ENCODE measurements around the gene LYPLAL1. TPM values are rescaled to one million over a fixed set of nuclear protein-coding genes. Genes with fewer than 3 reads are reported as not detected.

LYPLAL1 gene
- total and polyA plus RNA-seq, 3 donors from 2014 or later: 20.8 to 33.8 (median 26.5) TPM

- Histone ChIP-seq H3K4me1 (peaks cover 9% of the 10 kb centered on the region), H3K4me3 (peak overlapping the region in 1 of 2 donors; percentile 86), H3K27ac (peak overlapping the region; percentile 92 to 97), H3K9me3 (no peaks in the 10 kb centered on the region), H3K36me3 (ENCODE audit: low read depth, missing control alignments) (no peaks in the 10 kb centered on the region), H3K27me3 (no peaks in the 10 kb centered on the region)
- 57 to 76% methylated on average over 3 of the region's 3 CpGs for WGBS, 2 donors
- TF ChIP-seq CTCF (IDR thresholded peaks at IDR 0.05) (no peak), POLR2A (IDR thresholded peaks at IDR 0.05) (no peak)
- no peak for DNase-seq
- intact Hi-C loops (cut with DNase I; ENCODE audit: low total_unique reads): no loop called here
Observed at GRCh38 chr1:219175212-219175564, 1.5 kb downstream of the LYPLAL1 start.

- Histone ChIP-seq H3K9me3 (no peaks in the 10 kb centered on the region), H3K36me3 (ENCODE audit: low read depth, missing control alignments) (no peaks in the 10 kb centered on the region), H3K4me3 (no peak overlapping the region), H3K27ac (no peak overlapping the region), H3K27me3 (no peaks in the 10 kb centered on the region), H3K4me1 (peaks cover 9% of the 10 kb centered on the region)
- intact Hi-C loops (cut with DNase I; ENCODE audit: low total_unique reads): no loop called here
- no peak for DNase-seq
- no peak for TF ChIP-seq CTCF (IDR thresholded peaks at IDR 0.05)
- no peak for TF ChIP-seq POLR2A (IDR thresholded peaks at IDR 0.05)
- WGBS, 2 donors: 87% methylated on average over 4 of the region's 4 CpGs
Observed at GRCh38 chr1:219176168-219176567, 2.5 kb downstream of the LYPLAL1 start.

GRCh38 chr1:219177363-219177762 lies 3.7 kb downstream of the LYPLAL1 start:
- Histone ChIP-seq H3K36me3 (ENCODE audit: low read depth, missing control alignments) (no peaks in the 10 kb centered on the region), H3K4me1 (peaks cover 9% of the 10 kb centered on the region), H3K27me3 (no peaks in the 10 kb centered on the region), H3K27ac (no peak overlapping the region), H3K9me3 (no peaks in the 10 kb centered on the region), H3K4me3 (no peak overlapping the region)
- DNase-seq: no peak
- no peak for TF ChIP-seq POLR2A (IDR thresholded peaks at IDR 0.05)
- TF ChIP-seq CTCF (IDR thresholded peaks at IDR 0.05): no peak
- WGBS, 2 donors: 85 to 89% methylated on average over 3 of the region's 3 CpGs
- intact Hi-C loops (cut with DNase I; ENCODE audit: low total_unique reads): no loop called here

- Histone ChIP-seq H3K36me3 (ENCODE audit: low read depth, missing control alignments) (no peaks in the 10 kb centered on the region), H3K4me3 (no peak overlapping the region), H3K4me1 (peaks cover 9% of the 10 kb centered on the region), H3K9me3 (no peaks in the 10 kb centered on the region), H3K27ac (no peak overlapping the region), H3K27me3 (no peaks in the 10 kb centered on the region)
- no peak for DNase-seq
- TF ChIP-seq POLR2A (IDR thresholded peaks at IDR 0.05) (no peak), CTCF (IDR thresholded peaks at IDR 0.05) (no peak)
- WGBS, 2 donors: 96 to 97% methylated on average over 1 of the region's 1 CpG
- intact Hi-C loops (cut with DNase I; ENCODE audit: low total_unique reads): no loop called here
Observed at GRCh38 chr1:219177940-219178339, 4.3 kb downstream of the LYPLAL1 start.

GRCh38 chr1:219179293-219179692 lies 5.6 kb downstream of the LYPLAL1 start:
- H3K27me3 ChIP-seq: no peaks in the 10 kb centered on the region
- H3K4me1 ChIP-seq: peaks cover 9% of the 10 kb centered on the region
- H3K4me3 ChIP-seq: no peak overlapping the region
- H3K27ac ChIP-seq: no peak overlapping the region
- H3K9me3 ChIP-seq: no peaks in the 10 kb centered on the region
- intact Hi-C loops (cut with DNase I; ENCODE audit: low total_unique reads): no loop called here
- no peak for DNase-seq
- no peak for TF ChIP-seq CTCF (IDR thresholded peaks at IDR 0.05)
- TF ChIP-seq POLR2A (IDR thresholded peaks at IDR 0.05): no peak
- H3K36me3 ChIP-seq (ENCODE audit: low read depth, missing control alignments): no peaks in the 10 kb centered on the region
